ENCODE data around the gene RAD51B.
A peak's percentile ranks its signal among the peaks of the same experiment; 100 is the strongest.

Gene RAD51B

DNA sequence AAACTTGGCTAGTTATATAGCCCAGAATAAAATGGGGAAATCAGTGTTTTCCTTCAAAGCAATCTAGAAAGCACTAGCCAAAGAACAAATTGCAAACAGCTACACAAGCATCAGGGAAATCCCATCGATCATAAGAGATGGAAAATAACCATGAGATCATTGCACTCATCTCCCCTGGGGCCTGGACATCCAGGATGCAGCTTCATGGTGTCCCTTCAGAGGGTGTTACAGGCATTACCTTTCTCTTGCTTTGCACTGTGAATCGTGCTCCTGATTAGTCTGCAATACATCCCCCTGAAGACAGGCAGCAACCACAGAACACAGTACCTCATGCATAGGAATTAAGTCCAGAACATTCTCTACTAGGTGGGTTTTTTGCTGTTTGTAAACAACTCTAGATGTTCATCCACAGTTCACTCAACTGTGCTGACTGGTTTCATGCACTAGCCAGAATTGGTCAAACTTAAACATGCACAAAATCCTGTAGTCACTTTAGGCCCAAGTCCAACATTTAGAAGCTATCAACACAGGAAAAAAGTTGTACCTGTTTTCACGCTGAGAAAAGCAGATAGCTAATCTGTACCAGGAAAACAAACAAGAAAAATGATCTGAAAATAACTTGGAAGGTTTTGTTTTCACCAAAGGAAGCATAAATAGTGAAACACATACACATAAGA is 853.2 kb downstream of the RAD51B start:
- no peak for DNase-seq (ENCODE audit: low spot score)

- no peak for DNase-seq (ENCODE audit: low spot score)
Measured at GRCh38 chr14:68673464-68673863, 853.9 kb downstream of the RAD51B start.

GRCh38 chr14:68674538-68675232 is 855.1 kb downstream of the RAD51B start:
- no peak for DNase-seq (ENCODE audit: low spot score)

DNA sequence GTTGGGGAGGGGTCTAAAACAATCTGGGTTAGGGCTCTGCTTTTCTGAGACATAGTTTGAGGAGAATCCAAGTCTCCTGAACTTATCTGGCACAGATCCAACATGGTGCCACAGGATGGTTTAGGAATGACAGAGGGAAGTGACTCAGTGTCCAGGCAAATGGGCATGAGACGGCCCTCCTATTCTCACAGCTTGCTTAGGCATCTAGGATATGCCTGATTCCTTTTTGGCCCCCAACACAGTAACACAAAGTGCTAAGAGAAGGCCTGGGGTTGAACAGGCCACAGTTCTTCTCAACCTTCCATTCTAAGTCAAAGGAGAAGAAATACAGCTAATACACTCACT is 855.6 kb downstream of the RAD51B start:
- DNase-seq (ENCODE audit: low spot score), result no peak

- DNase-seq (ENCODE audit: low spot score), result no peak
Measured at GRCh38 chr14:68676511-68676943, 856.9 kb downstream of the RAD51B start.

DNA sequence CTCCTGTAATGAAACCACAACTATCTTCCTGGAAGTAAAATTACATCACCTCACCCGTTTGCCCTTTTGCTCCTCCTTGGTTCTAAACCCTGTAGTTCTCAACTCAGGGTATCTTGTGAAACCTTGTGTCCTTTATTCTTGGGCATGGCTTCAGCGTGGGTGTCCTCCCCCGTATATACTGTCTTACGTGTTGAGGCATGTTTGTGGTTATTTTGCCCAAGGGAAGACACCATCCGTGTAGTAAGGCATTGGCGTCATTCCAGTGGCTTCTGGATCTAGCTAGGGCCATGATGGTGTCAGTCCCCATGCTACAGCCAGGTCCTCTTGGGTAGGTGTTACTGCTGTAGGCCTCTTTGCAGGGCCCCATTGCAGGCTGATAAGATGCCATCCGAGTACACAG is 857.9 kb downstream of the RAD51B start:
- no peak for DNase-seq (ENCODE audit: low spot score)

- DNase-seq (ENCODE audit: low spot score), result no peak
Measured at GRCh38 chr14:68677901-68678300, 858.3 kb downstream of the RAD51B start.

DNA sequence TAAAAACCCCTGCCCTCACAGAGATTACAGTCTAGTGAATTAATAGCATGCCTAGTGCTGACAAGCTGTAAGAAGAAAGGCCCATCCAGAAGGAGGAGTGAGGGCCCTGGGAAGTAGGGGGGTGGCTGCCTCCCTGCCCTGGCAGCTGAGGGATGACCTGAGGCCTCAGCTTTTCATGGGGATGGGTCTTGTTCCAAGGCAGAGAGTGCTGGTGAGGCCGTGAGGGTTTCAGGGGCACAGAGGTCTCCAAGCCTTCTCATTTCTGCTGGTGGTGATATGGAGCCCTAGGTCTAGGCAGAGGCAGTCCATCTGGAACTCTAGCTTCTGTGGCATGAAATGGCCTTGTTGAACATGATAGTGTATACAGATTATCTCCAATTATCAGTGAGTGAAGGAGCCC is 858.9 kb downstream of the RAD51B start:
- no peak for DNase-seq (ENCODE audit: low spot score)

DNA sequence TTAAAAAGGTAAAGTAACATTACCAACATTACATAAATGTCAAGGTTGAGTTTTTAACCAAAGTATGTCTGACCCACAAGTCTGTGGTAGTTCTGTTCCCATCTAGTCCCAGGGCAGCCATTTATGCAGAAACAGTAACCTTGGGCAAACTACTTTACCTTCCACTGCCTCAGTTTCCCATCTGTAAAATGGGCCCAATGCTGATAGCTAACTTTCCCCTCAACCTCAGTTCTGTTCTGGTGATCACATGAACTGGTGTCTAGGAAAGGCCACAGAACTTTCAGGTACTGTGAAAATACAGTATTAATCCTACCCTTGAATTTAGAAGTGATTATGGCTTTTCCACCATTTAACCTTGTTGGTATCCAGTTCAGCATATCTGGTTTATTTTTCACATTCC is 859.7 kb downstream of the RAD51B start:
- DNase-seq (ENCODE audit: low spot score), result no peak

DNA sequence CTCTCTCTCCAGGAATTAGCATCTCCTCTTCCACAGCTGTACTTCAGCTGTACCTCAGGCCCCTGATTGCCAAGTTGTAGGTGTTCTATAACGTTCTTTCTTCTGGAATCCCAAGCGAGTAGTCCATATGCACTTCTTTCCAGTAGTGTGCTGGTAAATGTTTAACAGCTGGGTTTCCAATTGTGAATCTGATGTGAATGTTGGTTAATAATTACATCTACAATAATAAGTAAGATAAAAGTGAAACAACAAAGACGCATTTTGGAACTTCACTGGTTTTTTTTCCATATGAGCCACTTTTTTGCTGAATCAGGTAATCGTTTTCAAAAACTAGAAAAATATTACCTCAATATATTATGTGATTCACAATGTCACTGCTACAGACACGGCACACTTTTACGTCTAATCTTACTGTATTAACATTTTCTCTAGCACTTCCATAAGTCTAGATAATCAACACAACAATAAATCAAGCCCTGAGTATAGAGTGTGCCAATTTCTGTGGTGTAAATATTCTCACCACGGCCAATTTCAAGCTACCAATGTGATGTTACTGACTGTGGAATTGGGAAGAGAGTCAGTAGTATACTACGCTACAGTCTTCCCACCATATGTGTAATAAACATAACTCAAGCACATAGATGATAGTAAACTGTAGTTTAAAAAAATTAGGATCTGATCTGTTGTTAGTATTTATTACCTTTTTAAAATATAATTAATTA is 860.3 kb downstream of the RAD51B start:
- no peak for DNase-seq (ENCODE audit: low spot score)

- no peak for DNase-seq (ENCODE audit: low spot score)
Measured at GRCh38 chr14:68680541-68681051, 861.0 kb downstream of the RAD51B start.

DNA sequence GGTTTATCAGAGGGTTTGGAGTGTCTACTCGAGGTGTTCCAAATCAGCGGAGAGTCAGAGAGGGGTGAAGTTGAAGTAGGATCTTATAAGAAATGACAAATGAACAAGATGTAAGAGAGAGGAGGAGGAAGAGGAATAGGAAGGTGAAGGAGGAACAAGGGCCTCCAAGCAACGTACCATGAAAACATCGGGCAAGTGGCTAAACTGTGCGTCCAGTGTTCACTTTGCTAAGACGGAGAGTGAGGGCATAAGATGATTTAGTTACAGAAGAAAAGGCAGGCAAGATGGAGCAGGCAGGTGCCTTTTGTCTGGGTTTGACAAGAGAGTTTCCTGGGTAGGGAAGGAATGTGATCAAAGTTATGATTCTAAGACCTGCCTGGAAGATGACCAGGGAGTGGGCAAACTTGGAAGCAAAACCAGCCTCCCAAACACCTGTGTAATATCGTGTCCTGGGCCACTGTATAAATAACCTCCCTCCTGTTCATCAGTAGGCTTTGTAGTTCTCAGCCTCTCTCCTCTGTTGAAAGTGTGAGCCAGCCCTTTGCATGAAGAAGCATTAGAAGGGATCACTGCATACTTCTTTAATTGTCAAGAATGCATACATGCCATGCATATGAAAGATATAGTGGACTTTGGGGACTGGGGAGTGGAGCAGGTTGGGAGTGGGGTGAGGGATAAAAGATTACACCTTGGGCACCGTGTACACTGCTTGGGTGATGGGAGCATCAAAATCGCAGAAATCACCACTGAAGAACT is 861.9 kb downstream of the RAD51B start:
- DNase-seq (ENCODE audit: low spot score), result no peak

DNA sequence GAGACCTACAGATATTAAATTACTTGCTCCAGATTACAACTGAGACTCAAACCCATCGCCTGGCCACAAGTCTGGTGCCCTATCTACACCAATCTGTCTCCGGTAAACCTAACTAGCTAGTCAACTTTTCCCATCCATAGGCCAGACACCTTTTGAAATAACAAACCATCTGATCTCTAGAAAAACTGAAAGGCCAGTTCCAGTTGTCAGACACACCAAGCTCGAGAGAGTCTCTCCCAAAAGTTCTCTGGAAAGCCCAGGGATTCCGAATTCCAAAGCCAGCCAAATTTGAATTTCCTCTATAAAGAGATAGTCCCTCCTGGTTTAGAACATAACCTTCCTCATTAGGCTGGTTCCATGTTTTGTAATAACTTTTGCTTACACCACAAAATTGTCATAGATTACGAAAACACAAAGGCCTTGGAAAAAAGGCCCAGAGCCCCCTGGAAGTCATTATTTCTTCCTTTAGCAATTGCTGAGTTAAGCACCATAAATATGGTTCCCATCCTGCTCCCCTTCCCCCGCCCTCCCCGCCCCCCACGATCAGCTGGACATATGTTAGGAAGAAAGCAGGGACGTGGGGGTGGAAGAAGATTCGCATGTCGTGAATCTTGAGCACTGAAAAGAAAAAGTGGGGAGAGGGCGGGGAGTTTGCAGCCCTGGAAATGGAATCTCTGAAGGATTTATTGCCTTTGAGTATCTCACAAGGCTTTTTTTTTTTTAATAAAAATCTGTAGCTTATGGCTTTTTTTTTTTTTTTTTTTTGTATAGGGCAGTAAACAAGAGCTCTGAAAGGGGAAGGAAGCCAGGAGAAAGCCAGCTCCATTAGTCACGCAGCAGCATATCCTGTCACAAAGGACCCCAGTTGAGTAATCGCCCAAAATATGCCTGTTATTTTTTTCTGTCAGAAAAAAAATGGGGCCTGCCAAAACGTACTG is 862.9 kb downstream of the RAD51B start:
- DNase-seq (ENCODE audit: low spot score), result peak; percentile 91

GRCh38 chr14:68683326-68683725 is 863.7 kb downstream of the RAD51B start:
- DNase-seq (ENCODE audit: low spot score), result no peak

- DNase-seq (ENCODE audit: low spot score), result no peak
Measured at GRCh38 chr14:68684466-68685418, 865.2 kb downstream of the RAD51B start.

DNA sequence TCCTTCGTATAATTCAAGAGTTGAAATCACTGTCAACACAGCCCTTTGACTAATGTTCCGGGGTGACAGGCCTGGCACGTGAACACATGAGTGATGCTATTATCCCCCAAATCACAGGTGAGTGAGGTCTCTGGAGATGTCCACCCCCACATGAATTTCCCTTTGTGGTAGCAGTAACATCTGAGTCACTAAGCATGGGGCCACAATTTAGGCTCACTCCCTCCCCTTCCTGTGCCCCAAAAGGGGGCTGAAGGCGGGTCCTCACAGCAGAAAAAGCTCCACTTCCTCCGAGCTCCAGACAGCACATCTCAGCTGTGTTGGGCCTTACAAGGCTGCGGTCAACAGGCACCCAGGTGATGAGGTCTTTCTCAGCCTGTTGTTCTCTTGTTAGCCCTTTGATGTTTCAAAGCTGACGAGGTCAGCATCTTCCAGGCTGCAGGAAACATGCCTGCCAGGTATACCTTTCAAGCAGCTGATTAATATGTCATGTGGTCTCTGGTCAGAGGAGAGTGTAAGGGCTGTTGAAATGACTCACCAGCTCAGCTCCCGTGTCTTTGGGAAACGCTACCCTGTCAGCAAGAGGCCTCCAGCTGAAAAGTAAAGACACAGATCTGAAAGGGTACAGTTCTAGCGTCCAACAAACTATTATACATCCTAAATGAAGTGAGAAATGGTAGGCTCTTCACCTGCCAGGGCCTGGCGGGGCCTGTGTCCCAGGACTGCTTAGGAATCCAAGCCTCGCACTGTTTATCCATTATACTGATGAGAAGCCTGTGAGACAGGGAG is 866.0 kb downstream of the RAD51B start:
- no peak for DNase-seq (ENCODE audit: low spot score)

- no peak for DNase-seq (ENCODE audit: low spot score)
Measured at GRCh38 chr14:68686205-68686465, 866.6 kb downstream of the RAD51B start.

GRCh38 chr14:68686724-68687123 is 867.1 kb downstream of the RAD51B start:
- no peak for DNase-seq (ENCODE audit: low spot score)

DNA sequence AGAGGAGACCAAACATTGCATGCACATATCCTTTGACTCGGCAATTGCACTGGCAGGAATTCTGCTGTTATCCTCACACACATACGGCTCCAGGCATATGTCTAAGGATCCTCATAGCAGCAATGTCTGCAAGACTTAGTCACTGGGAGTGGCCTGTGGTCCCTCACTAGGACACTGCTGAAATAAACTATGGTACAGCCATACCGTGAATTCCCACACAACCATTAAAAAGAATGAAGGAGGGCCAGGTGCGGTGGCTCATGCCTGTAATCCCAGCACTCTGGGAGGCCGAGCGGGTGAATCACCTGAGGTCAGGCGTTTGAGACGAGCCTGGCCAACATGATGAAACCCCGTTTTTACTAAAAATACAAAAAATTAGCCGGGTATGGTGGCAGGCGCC is 868.2 kb downstream of the RAD51B start:
- no peak for DNase-seq (ENCODE audit: low spot score)

Measured in COLO829 (cell line).